ENCODE data around the gene GFOD2.
A peak's percentile ranks its signal among the peaks of the same experiment; 100 is the strongest.

The GFOD2 gene

GRCh38 chr16:67655363-67655762 is 63.8 kb downstream of the GFOD2 start:
- no peaks in the 10 kb centered on the region for H3K9me3 Mint-ChIP-seq
- DNase-seq (ENCODE audit: low spot score in 2 of 2) (no peak), ATAC-seq (replicated peaks; ENCODE audit: extremely low read depth, poor library complexity, severe bottlenecking) (no peak)
- H3K36me3 Mint-ChIP-seq (ENCODE audit: insufficient read depth): peaks cover 29% of the 10 kb centered on the region
- H3K27me3 Mint-ChIP-seq: no peaks in the 10 kb centered on the region
- peak overlapping the region; percentile 45 for H3K27ac Mint-ChIP-seq (ENCODE audit: low read depth)
- H3K4me3 Mint-ChIP-seq: no peak overlapping the region
- H3K4me1 Mint-ChIP-seq: peaks cover 31% of the 10 kb centered on the region

GRCh38 chr16:67654403-67654911 is 64.7 kb downstream of the GFOD2 start:
- Mint-ChIP-seq H3K27ac (ENCODE audit: low read depth) (peak overlapping the region; percentile 61), H3K9me3 (no peaks in the 10 kb centered on the region), H3K27me3 (no peaks in the 10 kb centered on the region), H3K36me3 (ENCODE audit: insufficient read depth) (peaks cover 27% of the 10 kb centered on the region), H3K4me3 (no peak overlapping the region), H3K4me1 (peaks cover 33% of the 10 kb centered on the region)
- no peak for ATAC-seq (replicated peaks; ENCODE audit: extremely low read depth, poor library complexity, severe bottlenecking)
- no peak for DNase-seq (ENCODE audit: low spot score in 2 of 2)

GRCh38 chr16:67653789-67654402 is 65.2 kb downstream of the GFOD2 start:
- Mint-ChIP-seq H3K27me3 (no peaks in the 10 kb centered on the region), H3K27ac (ENCODE audit: low read depth) (no peak overlapping the region), H3K9me3 (no peaks in the 10 kb centered on the region), H3K36me3 (ENCODE audit: insufficient read depth) (peaks cover 25% of the 10 kb centered on the region), H3K4me3 (no peak overlapping the region), H3K4me1 (peaks cover 27% of the 10 kb centered on the region)
- DNase-seq (ENCODE audit: low spot score in 2 of 2): no peak
- no peak for ATAC-seq (replicated peaks; ENCODE audit: extremely low read depth, poor library complexity, severe bottlenecking)

GRCh38 chr16:67653128-67653788 is 65.9 kb downstream of the GFOD2 start:
- ATAC-seq (replicated peaks; ENCODE audit: extremely low read depth, poor library complexity, severe bottlenecking) (no peak), DNase-seq (ENCODE audit: low spot score in 2 of 2) (no peak)
- H3K27me3 Mint-ChIP-seq: no peaks in the 10 kb centered on the region
- peaks cover 24% of the 10 kb centered on the region for H3K4me1 Mint-ChIP-seq
- no peaks in the 10 kb centered on the region for H3K9me3 Mint-ChIP-seq
- peaks cover 24% of the 10 kb centered on the region for H3K36me3 Mint-ChIP-seq (ENCODE audit: insufficient read depth)
- H3K27ac Mint-ChIP-seq (ENCODE audit: low read depth): no peak overlapping the region
- no peak overlapping the region for H3K4me3 Mint-ChIP-seq

- no peak overlapping the region for H3K4me3 Mint-ChIP-seq
- H3K27me3 Mint-ChIP-seq: no peaks in the 10 kb centered on the region
- DNase-seq (ENCODE audit: low spot score in 2 of 2): no peak
- H3K27ac Mint-ChIP-seq (ENCODE audit: low read depth): no peak overlapping the region
- ATAC-seq (replicated peaks; ENCODE audit: extremely low read depth, poor library complexity, severe bottlenecking): no peak
- peaks cover 24% of the 10 kb centered on the region for H3K4me1 Mint-ChIP-seq
- peaks cover 22% of the 10 kb centered on the region for H3K36me3 Mint-ChIP-seq (ENCODE audit: insufficient read depth)
- no peaks in the 10 kb centered on the region for H3K9me3 Mint-ChIP-seq
Observed at GRCh38 chr16:67652578-67653127, 66.5 kb downstream of the GFOD2 start.

- Mint-ChIP-seq H3K4me3 (no peak overlapping the region), H3K36me3 (ENCODE audit: insufficient read depth) (peaks cover 22% of the 10 kb centered on the region), H3K4me1 (peaks cover 24% of the 10 kb centered on the region), H3K9me3 (no peaks in the 10 kb centered on the region), H3K27me3 (no peaks in the 10 kb centered on the region), H3K27ac (ENCODE audit: low read depth) (peak overlapping the region; percentile 59)
- ATAC-seq (replicated peaks; ENCODE audit: extremely low read depth, poor library complexity, severe bottlenecking): no peak
- no peak for DNase-seq (ENCODE audit: low spot score in 2 of 2)
Observed at GRCh38 chr16:67651847-67652246, 67.3 kb downstream of the GFOD2 start.

GRCh38 chr16:67651039-67651438 is 68.1 kb downstream of the GFOD2 start:
- H3K9me3 Mint-ChIP-seq: no peaks in the 10 kb centered on the region
- H3K27me3 Mint-ChIP-seq: no peaks in the 10 kb centered on the region
- H3K4me1 Mint-ChIP-seq: peaks cover 24% of the 10 kb centered on the region
- ATAC-seq (replicated peaks; ENCODE audit: extremely low read depth, poor library complexity, severe bottlenecking) (no peak), DNase-seq (ENCODE audit: low spot score in 2 of 2) (no peak)
- H3K27ac Mint-ChIP-seq (ENCODE audit: low read depth): peak overlapping the region; percentile 32
- H3K4me3 Mint-ChIP-seq: no peak overlapping the region
- H3K36me3 Mint-ChIP-seq (ENCODE audit: insufficient read depth): peaks cover 22% of the 10 kb centered on the region

- Mint-ChIP-seq H3K4me1 (peaks cover 18% of the 10 kb centered on the region), H3K4me3 (no peak overlapping the region), H3K27ac (ENCODE audit: low read depth) (peak overlapping the region; percentile 32), H3K9me3 (no peaks in the 10 kb centered on the region), H3K27me3 (no peaks in the 10 kb centered on the region), H3K36me3 (ENCODE audit: insufficient read depth) (peaks cover 21% of the 10 kb centered on the region)
- DNase-seq (ENCODE audit: low spot score in 2 of 2): no peak
- ATAC-seq (replicated peaks; ENCODE audit: extremely low read depth, poor library complexity, severe bottlenecking): no peak
Observed at GRCh38 chr16:67650023-67650422, 69.1 kb downstream of the GFOD2 start.

GRCh38 chr16:67649494-67649931 is 69.6 kb downstream of the GFOD2 start:
- ATAC-seq (replicated peaks; ENCODE audit: extremely low read depth, poor library complexity, severe bottlenecking) (no peak), DNase-seq (ENCODE audit: low spot score in 2 of 2) (no peak)
- Mint-ChIP-seq H3K4me3 (no peak overlapping the region), H3K4me1 (peaks cover 18% of the 10 kb centered on the region), H3K36me3 (ENCODE audit: insufficient read depth) (peaks cover 19% of the 10 kb centered on the region), H3K27me3 (no peaks in the 10 kb centered on the region), H3K27ac (ENCODE audit: low read depth) (no peak overlapping the region), H3K9me3 (no peaks in the 10 kb centered on the region)

GRCh38 chr16:67648764-67649407 is 70.2 kb downstream of the GFOD2 start:
- DNase-seq (ENCODE audit: low spot score in 2 of 2) (no peak), ATAC-seq (replicated peaks; ENCODE audit: extremely low read depth, poor library complexity, severe bottlenecking) (no peak)
- H3K27me3 Mint-ChIP-seq: no peaks in the 10 kb centered on the region
- H3K36me3 Mint-ChIP-seq (ENCODE audit: insufficient read depth): peaks cover 19% of the 10 kb centered on the region
- H3K27ac Mint-ChIP-seq (ENCODE audit: low read depth): no peak overlapping the region
- no peaks in the 10 kb centered on the region for H3K9me3 Mint-ChIP-seq
- H3K4me3 Mint-ChIP-seq: no peak overlapping the region
- peaks cover 18% of the 10 kb centered on the region for H3K4me1 Mint-ChIP-seq

GRCh38 chr16:67648088-67648763 is 70.9 kb downstream of the GFOD2 start:
- Mint-ChIP-seq H3K4me1 (peaks cover 18% of the 10 kb centered on the region), H3K4me3 (no peak overlapping the region), H3K27me3 (no peaks in the 10 kb centered on the region), H3K36me3 (ENCODE audit: insufficient read depth) (peaks cover 19% of the 10 kb centered on the region), H3K27ac (ENCODE audit: low read depth) (no peak overlapping the region), H3K9me3 (no peaks in the 10 kb centered on the region)
- no peak for ATAC-seq (replicated peaks; ENCODE audit: extremely low read depth, poor library complexity, severe bottlenecking)
- DNase-seq (ENCODE audit: low spot score in 2 of 2): no peak

- DNase-seq (ENCODE audit: low spot score in 2 of 2) (no peak), ATAC-seq (replicated peaks; ENCODE audit: extremely low read depth, poor library complexity, severe bottlenecking) (no peak)
- Mint-ChIP-seq H3K9me3 (no peaks in the 10 kb centered on the region), H3K27me3 (no peaks in the 10 kb centered on the region), H3K4me1 (peaks cover 18% of the 10 kb centered on the region), H3K36me3 (ENCODE audit: insufficient read depth) (peaks cover 19% of the 10 kb centered on the region), H3K27ac (ENCODE audit: low read depth) (no peak overlapping the region), H3K4me3 (no peak overlapping the region)
Observed at GRCh38 chr16:67647681-67648080, 71.4 kb downstream of the GFOD2 start.
